Middle frontal gyrus (tissue), 1 donor: ENCODE measurements around the gene LRRC8D.

Source experiments
- DNase-seq: peaks from one replicate; pipeline ENCODE4 v3.0.0-alpha.2; 2015; ENCODE audit warnings: low spot score; ENCODE audit errors: extremely low spot score

The LRRC8D gene

DNA sequence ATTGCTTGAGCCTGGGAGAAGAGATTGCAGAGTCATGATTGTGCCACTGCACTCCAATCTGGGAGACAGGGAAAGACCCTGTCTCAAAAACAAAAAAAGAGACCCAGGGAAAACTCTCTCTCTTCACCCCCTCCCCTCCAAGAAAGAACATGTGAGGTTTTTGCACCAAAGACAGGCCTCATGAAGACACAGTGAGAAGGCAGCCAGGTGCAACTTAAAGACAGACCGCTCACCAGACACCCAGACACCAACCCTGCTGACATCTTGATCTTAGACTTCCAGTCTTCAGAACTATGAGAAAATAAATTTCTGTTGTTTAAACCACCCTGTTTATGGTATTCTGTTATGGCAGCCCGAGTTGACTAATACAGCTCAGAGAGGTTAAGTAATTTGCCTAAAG lies 13.3 kb upstream of the LRRC8D start:
- no peak for DNase-seq

GRCh38 chr1:89807983-89808382 lies 12.8 kb upstream of the LRRC8D start:
- DNase-seq, result no peak

DNA sequence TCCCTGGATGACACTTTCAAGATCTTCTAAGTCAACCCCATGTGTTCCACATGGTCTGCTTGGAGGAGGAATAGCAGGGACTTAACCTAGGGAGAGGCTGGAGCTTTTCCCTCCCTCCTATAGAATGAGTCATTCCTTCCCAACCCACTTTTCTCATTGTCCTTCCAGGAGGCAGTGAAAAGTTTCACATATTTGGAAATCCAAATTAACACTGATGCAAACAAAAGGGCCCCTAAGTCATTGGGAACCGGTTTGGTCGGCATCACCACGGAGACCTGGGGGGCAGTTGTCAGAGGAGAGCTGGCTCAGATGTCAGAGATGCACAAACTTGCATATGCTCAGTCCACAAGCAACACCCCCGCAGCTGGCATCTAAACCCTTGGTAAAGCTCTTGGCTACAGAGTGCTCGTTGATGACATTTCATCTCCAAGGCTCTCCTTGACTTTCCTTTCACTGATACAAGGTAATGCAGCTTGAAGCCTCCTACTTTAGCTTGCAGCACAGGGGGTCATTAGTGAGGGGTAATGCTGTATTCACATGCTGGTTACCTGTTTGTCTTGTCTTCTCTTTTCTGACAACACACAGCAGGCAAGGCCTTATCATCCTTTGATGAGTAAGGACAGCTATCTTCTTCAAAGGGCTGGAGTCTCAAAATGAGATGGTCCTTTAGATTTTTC lies 12.3 kb upstream of the LRRC8D start:
- DNase-seq, result no peak

- no peak for DNase-seq
These were observed 11.3 kb upstream of the LRRC8D start for GRCh38 chr1:89809556-89809955.

GRCh38 chr1:89810302-89810701 lies 10.5 kb upstream of the LRRC8D start:
- no peak for DNase-seq

DNA sequence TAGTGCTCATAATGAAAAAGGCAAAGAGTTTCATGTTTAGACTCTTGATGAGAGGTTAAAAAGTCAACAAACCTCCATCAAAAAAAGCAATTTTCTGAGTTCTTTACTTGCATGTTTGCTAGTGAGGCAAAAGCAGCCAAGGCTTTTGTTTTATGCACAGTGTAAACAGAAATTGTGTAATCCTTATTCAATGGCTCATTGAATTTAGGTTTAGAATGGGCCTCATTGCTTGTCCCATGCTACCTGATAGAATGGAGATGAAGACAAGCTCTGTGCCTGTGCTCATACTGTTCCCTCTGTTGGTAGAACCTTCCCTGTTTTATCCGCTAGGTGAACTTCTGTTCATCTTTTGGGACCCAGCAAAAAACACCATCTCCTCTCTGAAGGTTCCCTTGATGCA lies 10.0 kb upstream of the LRRC8D start:
- no peak for DNase-seq

DNA sequence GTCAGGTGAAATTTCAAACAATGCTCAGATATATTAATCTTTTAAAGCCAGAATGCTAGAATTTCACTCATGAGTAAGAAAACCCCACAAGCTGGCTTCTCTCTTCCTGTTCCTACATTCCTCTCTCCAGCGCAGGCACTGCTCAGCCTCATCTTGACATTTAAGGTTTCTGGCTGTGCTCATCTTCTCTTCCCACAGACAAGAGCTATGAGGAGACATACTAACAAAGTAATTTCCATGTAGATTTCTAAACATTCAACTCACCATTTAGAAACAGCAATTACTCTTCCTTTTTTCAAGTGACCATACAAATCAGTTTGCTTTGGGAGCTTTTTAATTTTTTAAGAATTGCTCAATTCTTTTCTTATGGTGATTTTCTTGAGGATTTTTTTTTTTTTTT lies 7.8 kb upstream of the LRRC8D start:
- DNase-seq, result no peak

DNA sequence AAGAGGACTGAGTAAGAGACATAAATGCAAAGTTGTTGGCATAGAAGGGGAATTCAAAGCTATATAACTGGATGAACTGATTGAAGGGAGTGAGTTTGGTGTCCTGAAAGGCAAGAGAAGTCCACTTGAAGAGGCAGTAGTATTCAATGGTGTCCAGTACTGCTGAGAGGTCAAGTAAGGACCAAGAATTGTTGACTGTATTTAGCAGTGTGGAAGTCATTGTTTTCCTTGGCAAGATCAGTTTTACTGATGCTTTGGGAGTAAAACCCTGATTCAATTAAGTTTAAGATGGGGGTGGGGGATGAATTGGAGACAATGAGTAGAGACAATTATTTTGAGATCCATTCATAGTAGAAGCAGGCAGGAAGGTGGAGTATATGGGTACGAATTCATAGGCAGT lies 5.8 kb upstream of the LRRC8D start:
- no peak for DNase-seq

DNA sequence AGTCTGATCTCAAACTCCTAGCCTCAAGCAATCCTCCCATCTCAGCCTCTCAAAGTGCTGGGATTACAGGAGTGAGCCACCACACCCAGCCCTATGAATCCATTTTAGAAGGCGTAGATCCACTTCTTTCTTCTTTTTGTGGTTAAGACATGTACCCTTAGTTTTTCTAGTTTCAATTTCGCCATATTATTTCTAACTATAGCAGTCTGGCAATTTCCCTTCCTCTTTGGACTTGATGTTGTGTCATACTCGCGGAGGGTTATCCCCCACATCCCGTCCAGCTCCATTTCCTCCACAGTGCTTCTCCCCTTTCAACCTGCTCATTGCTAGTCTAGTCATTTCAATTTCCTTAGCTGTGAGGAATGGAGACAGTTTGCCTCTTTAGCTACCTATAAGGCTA lies 5.2 kb upstream of the LRRC8D start:
- no peak for DNase-seq

DNA sequence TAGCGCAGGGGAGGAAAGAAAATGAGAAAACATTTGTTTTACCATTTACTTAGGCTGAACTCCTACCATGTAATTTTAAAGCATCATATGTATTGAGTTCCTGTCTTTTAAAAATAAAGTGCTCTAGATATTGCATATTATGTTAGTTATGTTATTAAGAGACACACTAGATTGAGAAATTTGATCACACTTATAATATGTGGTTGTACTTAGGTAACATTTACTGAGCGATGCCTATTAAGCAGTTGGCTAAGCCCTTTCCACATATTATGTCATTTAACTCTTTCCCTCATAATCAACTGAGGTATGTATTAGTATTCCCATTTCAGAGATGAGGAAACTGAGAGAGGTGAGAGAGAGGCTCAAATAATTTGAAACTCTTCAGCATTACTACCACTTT lies 4.5 kb upstream of the LRRC8D start:
- no peak for DNase-seq

GRCh38 chr1:89821322-89822108 lies 683 bp downstream of the LRRC8D start:
- no peak for DNase-seq

DNA sequence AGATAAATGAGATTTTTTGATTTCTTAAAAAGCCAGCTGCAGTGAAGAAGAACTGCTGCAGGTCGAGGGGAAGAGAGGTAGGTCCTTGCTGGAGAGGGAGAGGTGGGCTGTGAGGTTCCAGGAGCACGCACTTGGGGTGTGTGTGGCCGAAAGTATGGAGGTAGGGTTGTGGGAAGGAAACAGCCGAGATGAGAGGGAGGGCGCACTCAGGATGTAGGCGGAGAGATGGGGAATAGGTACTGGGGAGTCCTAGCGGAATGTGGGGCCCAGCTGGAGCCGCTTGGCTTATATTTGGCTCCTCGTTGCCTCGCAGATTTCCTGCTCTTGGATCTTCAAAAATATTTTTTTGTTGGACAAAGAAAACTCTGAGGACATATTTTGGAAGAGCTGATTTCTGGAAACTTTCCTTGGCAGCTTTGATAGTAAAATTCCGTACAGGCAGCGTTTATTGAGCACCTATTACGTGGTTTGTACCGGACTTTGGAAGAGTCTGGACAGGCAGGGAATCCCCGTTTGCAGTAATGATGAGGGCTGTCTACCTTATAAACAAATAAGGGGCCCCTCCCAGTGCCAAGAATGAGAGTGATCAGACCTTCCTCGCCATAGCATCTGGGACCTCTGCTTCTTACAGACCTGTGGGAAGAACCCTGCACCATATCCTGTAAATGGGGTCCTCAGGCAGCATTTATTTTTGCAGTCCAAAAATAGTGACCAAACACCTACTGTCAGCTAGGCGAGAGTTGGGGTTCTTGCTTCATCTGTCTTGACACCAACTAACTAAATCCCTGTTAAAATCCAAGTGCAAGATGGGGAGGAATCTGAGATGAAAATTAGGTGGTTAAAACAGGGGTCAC lies 1.5 kb downstream of the LRRC8D start:
- DNase-seq, result no peak

DNA sequence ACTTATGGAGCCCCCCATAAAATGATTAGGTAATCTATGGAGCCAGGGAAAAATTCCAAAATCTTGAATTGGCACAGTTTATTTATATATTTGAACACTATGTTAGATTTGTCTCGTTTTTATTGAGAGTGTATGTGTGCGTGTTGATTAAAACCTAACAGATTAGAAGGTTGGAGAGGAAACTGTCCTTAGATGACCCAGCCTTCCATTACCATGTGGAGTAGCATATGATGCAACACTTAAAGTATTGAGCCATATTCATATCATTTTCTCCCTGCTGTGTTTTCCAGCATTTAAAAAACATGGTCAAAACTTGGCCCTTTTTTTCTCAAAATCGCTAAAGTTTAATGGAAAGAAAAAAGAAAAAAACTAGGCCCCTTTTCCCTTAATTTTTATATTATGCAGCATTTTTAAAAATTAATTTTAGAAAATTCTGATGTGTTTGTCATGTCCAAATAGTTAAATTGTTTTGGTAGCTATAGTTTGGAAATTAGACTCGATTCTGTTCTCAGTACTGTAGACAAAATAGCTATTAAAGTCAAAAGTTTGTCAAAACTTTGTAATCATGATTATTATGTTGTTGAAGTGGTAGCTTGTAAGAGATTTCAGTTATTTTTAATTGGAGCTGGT lies 2.3 kb downstream of the LRRC8D start:
- DNase-seq, result no peak

GRCh38 chr1:89823679-89824292 lies 3.0 kb downstream of the LRRC8D start:
- no peak for DNase-seq

- no peak for DNase-seq
These were observed 5.8 kb downstream of the LRRC8D start for GRCh38 chr1:89826594-89826993.

GRCh38 chr1:89827330-89827729 lies 6.5 kb downstream of the LRRC8D start:
- no peak for DNase-seq

- DNase-seq, result no peak
These were observed 7.1 kb downstream of the LRRC8D start for GRCh38 chr1:89827902-89828301.

DNA sequence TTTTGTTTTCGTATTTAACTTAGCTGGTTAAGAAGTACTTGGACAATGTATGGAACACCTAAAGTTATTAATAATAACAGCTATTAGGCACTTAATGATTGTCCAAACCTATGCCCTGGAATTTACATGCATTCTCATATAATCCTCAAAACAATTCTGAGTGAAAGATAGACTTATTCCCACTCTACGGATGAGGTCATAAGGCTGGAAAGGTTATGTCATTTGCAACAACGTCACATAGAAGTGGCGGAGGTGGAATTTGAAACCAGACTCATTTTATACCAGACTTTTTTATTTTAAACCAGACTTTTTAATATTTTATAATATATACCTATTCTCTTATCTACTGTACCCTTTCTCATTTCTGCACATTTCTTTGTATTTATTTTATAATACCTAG lies 8.4 kb downstream of the LRRC8D start:
- DNase-seq, result no peak

- no peak for DNase-seq
These were observed 10.8 kb downstream of the LRRC8D start for GRCh38 chr1:89831462-89832120.

GRCh38 chr1:89832496-89833127 lies 11.8 kb downstream of the LRRC8D start:
- no peak for DNase-seq
